Ishikawa (cell line): ENCODE measurements around the gene PRG2.

Experiments used
- CREB1 ChIP-seq: IDR thresholded peaks from 2 replicates; pipeline ENCODE4 v1.6.1; 2012; ENCODE audit warnings: low read depth
- EP300 ChIP-seq: IDR thresholded peaks from 2 replicates; pipeline ENCODE4 v1.6.1; 2012; ENCODE audit warnings: borderline replicate concordance
- NFIC ChIP-seq: IDR thresholded peaks from 2 replicates; pipeline ENCODE4 v1.6.1; 2012
- TCF12 ChIP-seq: IDR thresholded peaks from 2 replicates; pipeline ENCODE4 v1.6.1; 2012; ENCODE audit warnings: low read depth
- TEAD4 ChIP-seq: IDR thresholded peaks from 2 replicates; pipeline ENCODE4 v1.6.1; 2012

DNA sequence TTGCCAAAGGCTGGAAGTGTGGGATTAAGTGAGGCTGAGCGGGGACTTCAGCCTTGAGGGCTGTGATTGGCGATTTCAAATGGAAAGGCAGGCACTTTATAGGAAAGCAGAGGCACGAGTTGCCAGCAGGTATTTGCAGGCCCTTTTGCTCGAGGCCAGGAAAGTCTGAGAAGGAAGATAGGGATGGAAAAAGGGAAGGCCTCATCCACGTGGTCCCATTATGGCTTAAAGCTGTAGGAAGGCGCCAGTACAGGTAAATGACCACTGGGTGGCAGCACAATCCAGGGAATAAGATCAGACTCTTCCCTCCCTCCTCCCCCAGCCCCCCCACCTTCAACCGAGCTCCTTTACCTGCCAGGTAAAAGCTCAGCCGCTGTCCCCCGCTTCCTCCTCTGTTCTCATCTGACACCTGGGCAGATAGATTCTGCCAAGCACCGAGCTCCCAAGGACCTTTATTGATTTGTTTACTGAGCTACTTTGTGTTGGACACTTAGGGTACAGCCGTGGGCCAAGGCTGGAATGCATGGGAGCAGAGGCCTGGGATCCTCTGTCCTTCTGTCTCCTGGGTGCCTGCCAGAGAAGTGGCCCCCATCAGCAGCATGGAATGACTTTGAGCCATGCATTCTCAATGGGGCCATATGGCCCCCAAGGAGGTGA lies 44.8 kb downstream of the PRG2 start:
- TF ChIP-seq CREB1 (no peak), TEAD4 (no peak), NFIC (no peak), EP300 (no peak), TCF12 (no peak)
